Panc1 (cell line): ENCODE results near the gene RGPD4.

Source experiments
- CTCF ChIP-seq: fragments of 450-650 bp; IDR thresholded peaks from 2 replicates; pipeline ENCODE4 v1.5.1; 2017; ENCODE audit warnings: mild to moderate bottlenecking
- TF ChIP-seq, protein P1 (sequence below), 2 experiments: IDR thresholded peaks; 2 replicates each; pipeline ENCODE4 v1.6.1; 2011 to 2012; ENCODE audit warnings: low read depth in 2 of 2, control low read depth in 1 of 2, low read length in 1 of 2, mild to moderate bottlenecking in 1 of 2, moderate library complexity in 1 of 2; ENCODE audit not compliant: insufficient read depth in 1 of 2

- TF ChIP-seq CTCF: no peak
- TF ChIP-seq, protein P1, sequence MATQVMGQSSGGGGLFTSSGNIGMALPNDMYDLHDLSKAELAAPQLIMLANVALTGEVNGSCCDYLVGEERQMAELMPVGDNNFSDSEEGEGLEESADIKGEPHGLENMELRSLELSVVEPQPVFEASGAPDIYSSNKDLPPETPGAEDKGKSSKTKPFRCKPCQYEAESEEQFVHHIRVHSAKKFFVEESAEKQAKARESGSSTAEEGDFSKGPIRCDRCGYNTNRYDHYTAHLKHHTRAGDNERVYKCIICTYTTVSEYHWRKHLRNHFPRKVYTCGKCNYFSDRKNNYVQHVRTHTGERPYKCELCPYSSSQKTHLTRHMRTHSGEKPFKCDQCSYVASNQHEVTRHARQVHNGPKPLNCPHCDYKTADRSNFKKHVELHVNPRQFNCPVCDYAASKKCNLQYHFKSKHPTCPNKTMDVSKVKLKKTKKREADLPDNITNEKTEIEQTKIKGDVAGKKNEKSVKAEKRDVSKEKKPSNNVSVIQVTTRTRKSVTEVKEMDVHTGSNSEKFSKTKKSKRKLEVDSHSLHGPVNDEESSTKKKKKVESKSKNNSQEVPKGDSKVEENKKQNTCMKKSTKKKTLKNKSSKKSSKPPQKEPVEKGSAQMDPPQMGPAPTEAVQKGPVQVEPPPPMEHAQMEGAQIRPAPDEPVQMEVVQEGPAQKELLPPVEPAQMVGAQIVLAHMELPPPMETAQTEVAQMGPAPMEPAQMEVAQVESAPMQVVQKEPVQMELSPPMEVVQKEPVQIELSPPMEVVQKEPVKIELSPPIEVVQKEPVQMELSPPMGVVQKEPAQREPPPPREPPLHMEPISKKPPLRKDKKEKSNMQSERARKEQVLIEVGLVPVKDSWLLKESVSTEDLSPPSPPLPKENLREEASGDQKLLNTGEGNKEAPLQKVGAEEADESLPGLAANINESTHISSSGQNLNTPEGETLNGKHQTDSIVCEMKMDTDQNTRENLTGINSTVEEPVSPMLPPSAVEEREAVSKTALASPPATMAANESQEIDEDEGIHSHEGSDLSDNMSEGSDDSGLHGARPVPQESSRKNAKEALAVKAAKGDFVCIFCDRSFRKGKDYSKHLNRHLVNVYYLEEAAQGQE (IDR thresholded peaks at IDR 0.05; ENCODE audit: insufficient read depth in 1 of 2, low read depth in 2 of 2, low read length in 1 of 2): no peak
These were observed 4.4 kb upstream of the RGPD4 start for GRCh38 chr2:107822302-107822701.
